A549 (cell line): Measurements from ENCODE around the gene LSM8. TPM values are rescaled to one million over a fixed set of nuclear protein-coding genes. Genes with fewer than 3 reads are reported as not detected.

ENCODE experiments used
- ATAC-seq, 2 experiments: fragments of 200-7000 bp in 1 of 2; fragments of >200 bp in 1 of 2; cut with Nextera tagmentation in 1 of 2; cut with Tn5 transposase in 1 of 2; 3 replicates each; pipeline versions ENCODE4 v1.8.0 to v1.9.1; 2018 to 2020; ENCODE audit warnings: mild to moderate bottlenecking in 1 of 2, moderate library complexity in 1 of 2
- CTCF ChIA-PET: fragments of 300-600 bp; sonication (Branson Sonifier 250); formaldehyde crosslinking; extraction: SDS; loops from one replicate; lab custom pipeline; 2021; ENCODE audit warnings: antibody characterized with exemption, inconsistent platforms; lab: Yijun Ruan, JAX
- POLR2A ChIA-PET: fragments of 350-600 bp; formaldehyde crosslinking; extraction: SDS; loops from one replicate; lab custom pipeline; 2021; ENCODE audit warnings: antibody characterized with exemption, inconsistent platforms; lab: Yijun Ruan, JAX
- DNase-seq, 2 experiments: peaks; one replicate each; pipeline versions ENCODE4 v3.0.0 to v3.0.0-alpha.2; 2011 to 2016; ENCODE audit warnings: low read depth in 1 of 2, low spot score in 1 of 2
- FAIRE-seq: peaks from 2 replicates; lab custom pipeline; 2011; peaks lifted over from hg19 to GRCh38; lab: Jason Lieb, UNC
- H3K27ac ChIP-seq, 2 experiments: fragments of >200 bp; sonication (Bioruptor Twin); formaldehyde crosslinking; 3 replicates each; pipeline ENCODE4 v1.5.1; 2016 to 2017
- H3K4me1 ChIP-seq: fragments of >200 bp; sonication (Bioruptor Twin); formaldehyde crosslinking; 3 replicates; pipeline ENCODE4 v1.6.1; 2016
- H3K4me2 ChIP-seq: fragments of >200 bp; sonication (Bioruptor Twin); formaldehyde crosslinking; 3 replicates; pipeline ENCODE4 v1.6.1; 2016
- H3K4me3 ChIP-seq: fragments of >200 bp; sonication (Bioruptor Twin); formaldehyde crosslinking; 3 replicates; pipeline ENCODE4 v1.5.1; 2016
- H3K9me3 ChIP-seq: fragments of >200 bp; sonication (Bioruptor Twin); formaldehyde crosslinking; 3 replicates; pipeline ENCODE4 v1.6.1; 2016
- BHLHE40 ChIP-seq: IDR thresholded peaks from 2 replicates; pipeline ENCODE4 v1.6.1; 2012; ENCODE audit warnings: low read depth, low read length, inconsistent platforms
- CBX8 ChIP-seq: fragments of 200-600 bp; sonication (generic); IDR thresholded peaks from 2 replicates; pipeline ENCODE4 v1.6.1; 2016
- EHMT2 ChIP-seq: fragments of 200-600 bp; sonication (generic); IDR thresholded peaks from 2 replicates; pipeline ENCODE4 v1.6.1; 2016; ENCODE audit warnings: antibody characterized with exemption, low read depth, mild to moderate bottlenecking, moderate library complexity
- FOSB ChIP-seq: fragments of 250-450 bp; sonication (Bioruptor Pico); IDR thresholded peaks from 2 replicates; pipeline ENCODE4 v1.5.0; 2020; ENCODE audit warnings: mild to moderate bottlenecking, moderate library complexity
- GATA3 ChIP-seq: IDR thresholded peaks from 2 replicates; pipeline ENCODE4 v1.6.1; 2012; ENCODE audit warnings: borderline replicate concordance
- HES2 ChIP-seq: fragments of >200 bp; sonication (Bioruptor Twin); formaldehyde crosslinking; IDR thresholded peaks from 2 replicates; pipeline ENCODE4 v1.6.1; 2016
- HOXA7 ChIP-seq: fragments of 250-450 bp; sonication (Bioruptor Pico); IDR thresholded peaks from 2 replicates; pipeline ENCODE4 v1.5.0; 2020; ENCODE audit warnings: mild to moderate bottlenecking, moderate library complexity
- HOXB13 ChIP-seq: fragments of 250-450 bp; sonication (Bioruptor Pico); IDR thresholded peaks from 2 replicates; pipeline ENCODE4 v1.5.0; 2020; ENCODE audit warnings: low read depth, mild to moderate bottlenecking, moderate library complexity
- JUN ChIP-seq, 2 experiments: fragments of >200 bp; sonication (Bioruptor Twin); formaldehyde crosslinking; IDR thresholded peaks; 2 replicates in 1 of 2; 3 replicates in 1 of 2; pipeline ENCODE4 v1.6.1; 2016 to 2017
- JUNB ChIP-seq: fragments of >200 bp; sonication (Bioruptor Twin); formaldehyde crosslinking; IDR thresholded peaks from 2 replicates; pipeline ENCODE4 v1.6.1; 2016
- KDM1A ChIP-seq: fragments of 200-600 bp; sonication (generic); IDR thresholded peaks from 2 replicates; pipeline ENCODE4 v1.6.1; 2016; ENCODE audit warnings: low read depth, mild to moderate bottlenecking
- MAFK ChIP-seq: fragments of 450-650 bp; IDR thresholded peaks from 2 replicates; pipeline ENCODE4 v1.6.1; 2014; ENCODE audit not compliant: partially characterized antibody
- MAZ ChIP-seq: fragments of 150-350 bp; IDR thresholded peaks from 2 replicates; pipeline ENCODE4 v1.6.1; 2014; ENCODE audit warnings: antibody characterized with exemption, low read depth, low read length, borderline replicate concordance
- MYC ChIP-seq: IDR thresholded peaks from 2 replicates; pipeline ENCODE4 v1.6.1; 2012; ENCODE audit warnings: mild to moderate bottlenecking, inconsistent platforms, low read length, improper control_type of control experiment, borderline replicate concordance
- NFE2L2 ChIP-seq: fragments of 150-350 bp; conservative IDR thresholded peaks from 2 replicates; pipeline ENCODE4 v1.6.1; 2014; ENCODE audit warnings: low read length
- NPAS2 ChIP-seq: fragments of 250-450 bp; sonication (Bioruptor Pico); IDR thresholded peaks from 2 replicates; pipeline ENCODE4 v1.8.0; 2022; ENCODE audit warnings: mild to moderate bottlenecking, moderate library complexity, borderline replicate concordance
- NR3C1 ChIP-seq: fragments of >200 bp; sonication (Bioruptor Twin); formaldehyde crosslinking; IDR thresholded peaks from 3 replicates; pipeline ENCODE4 v1.6.1; 2017
- POLR2A ChIP-seq: IDR thresholded peaks from 2 replicates; pipeline ENCODE4 v1.6.1; 2012; ENCODE audit warnings: mild to moderate bottlenecking, low read length
- POLR2AphosphoS2 ChIP-seq: conservative IDR thresholded peaks from 2 replicates; pipeline ENCODE4 v1.6.1; 2012; ENCODE audit warnings: low read length, improper control_type of control experiment, inconsistent platforms
- RAD21 ChIP-seq, 2 experiments: fragments of >200 bp in 1 of 2; sonication (Bioruptor Twin) in 1 of 2; formaldehyde crosslinking in 1 of 2; IDR thresholded peaks in 1 of 2; conservative IDR thresholded peaks in 1 of 2; 2 replicates in 1 of 2; 3 replicates in 1 of 2; pipeline ENCODE4 v1.6.1; 2012 to 2018; ENCODE audit warnings: inconsistent platforms in 1 of 2
- RCOR1 ChIP-seq: fragments of 150-350 bp; IDR thresholded peaks from 2 replicates; pipeline ENCODE4 v1.6.1; 2014; ENCODE audit warnings: antibody characterized with exemption, low read length, low read depth
- REST ChIP-seq: fragments of 200-600 bp; sonication (generic); IDR thresholded peaks from 2 replicates; pipeline ENCODE4 v1.6.1; 2016; ENCODE audit warnings: antibody characterized with exemption, mild to moderate bottlenecking, moderate library complexity
- RFX5 ChIP-seq: fragments of 450-650 bp; IDR thresholded peaks from 2 replicates; pipeline ENCODE4 v1.7.1; 2014; ENCODE audit warnings: antibody characterized with exemption, mild to moderate bottlenecking, moderate library complexity
- TFCP2L1 ChIP-seq: fragments of 250-450 bp; sonication (Bioruptor Pico); IDR thresholded peaks from 2 replicates; pipeline ENCODE4 v1.5.0; 2021; ENCODE audit warnings: mild to moderate bottlenecking
- TP53 ChIP-seq: fragments of 250-450 bp; sonication (Bioruptor Pico); IDR thresholded peaks from 2 replicates; pipeline ENCODE4 v1.5.0; 2021; ENCODE audit warnings: mild to moderate bottlenecking, moderate library complexity
- ZC3H11A ChIP-seq: fragments of 450-650 bp; IDR thresholded peaks from 2 replicates; pipeline ENCODE4 v1.6.1; 2014; ENCODE audit warnings: antibody characterized with exemption, mild to moderate bottlenecking
- WGBS: methylation state at CpG from one replicate; pipeline ENCODE4 v1.1.6; 2017; ENCODE audit errors: missing lambda C conversion rate; 5-methylcytosine and 5-hydroxymethylcytosine counted together
- polyA plus RNA-seq, 4 experiments: library from polyadenylated mRNA; depleted of rRNA in 3 of 4; stranded (reverse); fragments of >200 nt; fragmentation: RNase III in 1 of 4; extraction: RNeasy Plus Mini Kit Qiagen cat#74134 plus additional on column Dnase treatment in 1 of 4; gene quantifications; 2 replicates in 3 of 4; 3 replicates in 1 of 4; pipeline ENCODE4 v1.2.3, GENCODE V29; 2011 to 2017
- TF ChIP-seq, protein P1 (sequence below): IDR thresholded peaks from 2 replicates; pipeline ENCODE4 v1.6.1; 2012; ENCODE audit warnings: low read depth, borderline replicate concordance
- TF ChIP-seq, protein P2 (sequence below): fragments of >200 bp; sonication (Bioruptor Twin); formaldehyde crosslinking; IDR thresholded peaks from 3 replicates; pipeline ENCODE4 v1.6.1; 2016
- TF ChIP-seq, protein P3 (sequence below): fragments of >200 bp; sonication (Bioruptor Twin); formaldehyde crosslinking; IDR thresholded peaks from 3 replicates; pipeline ENCODE4 v1.5.1; 2016

Gene LSM8
- polyA plus RNA-seq, 2 of the 4 experiments (the other 2 are of a cell fraction) = 63.6 to 142 TPM

DNA sequence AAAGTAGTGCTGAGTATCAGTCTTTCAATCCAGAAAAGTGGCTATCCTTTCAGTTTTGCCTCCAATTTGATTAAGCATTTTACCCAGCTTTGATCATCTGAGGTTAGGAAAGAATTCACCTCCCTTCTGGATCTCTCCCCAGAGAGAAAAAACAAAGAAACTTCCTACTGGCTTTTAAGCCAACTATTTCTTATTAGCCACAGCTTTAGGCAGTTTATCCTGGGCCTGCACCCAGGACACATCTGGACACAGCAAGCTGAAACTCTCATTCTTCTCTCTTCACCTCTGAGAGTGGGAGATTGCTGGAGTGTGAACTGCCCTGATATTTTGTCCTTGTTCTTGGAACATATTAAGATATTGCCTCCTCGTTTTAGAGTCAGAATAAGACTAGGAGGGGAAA lies 43.5 kb upstream of the LSM8 start:
- 0% methylated on average over 1 of the region's 1 CpG for WGBS
- H3K9me3 ChIP-seq = no peaks in the 10 kb centered on the region
- H3K4me3 ChIP-seq = no peak overlapping the region
- POLR2A ChIA-PET = no interaction called here
- no peak for TF ChIP-seq RAD21 (conservative IDR thresholded peaks at IDR 0.05 in 1 of 2, IDR thresholded peaks at IDR 0.05 in 1 of 2)
- TF ChIP-seq RCOR1 = no peak
- TF ChIP-seq NFE2L2 = no peak
- TF ChIP-seq CBX8 = no peak
- no peak for TF ChIP-seq EHMT2
- TF ChIP-seq HES2 = no peak
- TF ChIP-seq, all 56 proteins: peak for 0
- no peak for DNase-seq
- FAIRE-seq = no peak
- no peak for ATAC-seq
- Histone ChIP-seq H3K4me1 (no peaks in the 10 kb centered on the region), H3K27ac (no peak overlapping the region), H3K4me2 (no peak overlapping the region)
- CTCF ChIA-PET = no interaction called here

DNA sequence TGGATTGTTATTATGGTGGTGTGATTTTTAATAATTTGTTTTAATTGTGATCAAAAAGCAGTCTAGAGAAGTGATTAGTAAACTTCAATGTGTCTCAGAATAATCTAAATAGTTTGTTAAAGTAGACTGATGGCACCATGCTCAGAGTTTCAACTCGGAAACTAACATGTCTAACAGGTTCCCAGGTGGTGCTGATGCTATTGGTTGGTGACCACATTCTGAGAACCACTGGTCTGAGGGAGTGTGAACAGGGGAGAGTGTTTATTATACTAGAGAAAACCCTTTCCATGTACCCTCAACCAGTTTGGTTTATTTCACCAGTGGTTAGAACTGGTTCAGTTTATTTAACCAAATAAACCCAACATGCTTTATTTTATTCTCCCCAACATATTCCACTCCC lies 42.0 kb upstream of the LSM8 start:
- DNase-seq (no peak), FAIRE-seq (no peak), ATAC-seq (no peak)
- TF ChIP-seq MAFK (no peak), ZC3H11A (no peak), KDM1A (no peak), MYC (no peak), HES2 (no peak), GATA3 (no peak), POLR2AphosphoS2 (no peak), NPAS2 (CRISPR knock-in tag) (no peak), NR3C1 (no peak), TFCP2L1 (CRISPR knock-in tag) (no peak), JUNB (no peak), TP53 (CRISPR knock-in tag) (no peak), RFX5 (no peak), EHMT2 (no peak), MAZ (no peak), FOSB (CRISPR knock-in tag) (no peak), HOXA7 (CRISPR knock-in tag) (no peak)
- TF ChIP-seq, protein P1, sequence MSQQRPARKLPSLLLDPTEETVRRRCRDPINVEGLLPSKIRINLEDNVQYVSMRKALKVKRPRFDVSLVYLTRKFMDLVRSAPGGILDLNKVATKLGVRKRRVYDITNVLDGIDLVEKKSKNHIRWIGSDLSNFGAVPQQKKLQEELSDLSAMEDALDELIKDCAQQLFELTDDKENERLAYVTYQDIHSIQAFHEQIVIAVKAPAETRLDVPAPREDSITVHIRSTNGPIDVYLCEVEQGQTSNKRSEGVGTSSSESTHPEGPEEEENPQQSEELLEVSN = no peak
- TF ChIP-seq, protein P2, sequence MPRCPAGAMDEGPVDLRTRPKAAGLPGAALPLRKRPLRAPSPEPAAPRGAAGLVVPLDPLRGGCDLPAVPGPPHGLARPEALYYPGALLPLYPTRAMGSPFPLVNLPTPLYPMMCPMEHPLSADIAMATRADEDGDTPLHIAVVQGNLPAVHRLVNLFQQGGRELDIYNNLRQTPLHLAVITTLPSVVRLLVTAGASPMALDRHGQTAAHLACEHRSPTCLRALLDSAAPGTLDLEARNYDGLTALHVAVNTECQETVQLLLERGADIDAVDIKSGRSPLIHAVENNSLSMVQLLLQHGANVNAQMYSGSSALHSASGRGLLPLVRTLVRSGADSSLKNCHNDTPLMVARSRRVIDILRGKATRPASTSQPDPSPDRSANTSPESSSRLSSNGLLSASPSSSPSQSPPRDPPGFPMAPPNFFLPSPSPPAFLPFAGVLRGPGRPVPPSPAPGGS = no peak
- no peak overlapping the region for H3K4me2 ChIP-seq
- H3K27ac ChIP-seq = no peak overlapping the region
- no peaks in the 10 kb centered on the region for H3K9me3 ChIP-seq
- 0% methylated on average over 1 of the region's 1 CpG for WGBS
- no peaks in the 10 kb centered on the region for H3K4me1 ChIP-seq
- ChIA-PET POLR2A (no interaction called here), CTCF (no interaction called here)
- no peak overlapping the region for H3K4me3 ChIP-seq

GRCh38 chr7:118148930-118149329 lies 35.0 kb upstream of the LSM8 start:
- Histone ChIP-seq H3K4me2 (no peak overlapping the region), H3K4me3 (no peak overlapping the region), H3K4me1 (no peaks in the 10 kb centered on the region), H3K9me3 (no peaks in the 10 kb centered on the region), H3K27ac (no peak overlapping the region)
- ChIA-PET CTCF (no interaction called here), POLR2A (no interaction called here)
- ATAC-seq = no peak; a peak in 1 of 6 replicates
- no peak for DNase-seq
- 29% methylated on average over 2 of the region's 2 CpGs for WGBS
- FAIRE-seq = no peak
- TF ChIP-seq REST (no peak), POLR2A (no peak), BHLHE40 (no peak), JUN (IDR thresholded peaks at IDR 0.05) (no peak), GATA3 (no peak), HOXB13 (no peak)
- TF ChIP-seq, protein P3, sequence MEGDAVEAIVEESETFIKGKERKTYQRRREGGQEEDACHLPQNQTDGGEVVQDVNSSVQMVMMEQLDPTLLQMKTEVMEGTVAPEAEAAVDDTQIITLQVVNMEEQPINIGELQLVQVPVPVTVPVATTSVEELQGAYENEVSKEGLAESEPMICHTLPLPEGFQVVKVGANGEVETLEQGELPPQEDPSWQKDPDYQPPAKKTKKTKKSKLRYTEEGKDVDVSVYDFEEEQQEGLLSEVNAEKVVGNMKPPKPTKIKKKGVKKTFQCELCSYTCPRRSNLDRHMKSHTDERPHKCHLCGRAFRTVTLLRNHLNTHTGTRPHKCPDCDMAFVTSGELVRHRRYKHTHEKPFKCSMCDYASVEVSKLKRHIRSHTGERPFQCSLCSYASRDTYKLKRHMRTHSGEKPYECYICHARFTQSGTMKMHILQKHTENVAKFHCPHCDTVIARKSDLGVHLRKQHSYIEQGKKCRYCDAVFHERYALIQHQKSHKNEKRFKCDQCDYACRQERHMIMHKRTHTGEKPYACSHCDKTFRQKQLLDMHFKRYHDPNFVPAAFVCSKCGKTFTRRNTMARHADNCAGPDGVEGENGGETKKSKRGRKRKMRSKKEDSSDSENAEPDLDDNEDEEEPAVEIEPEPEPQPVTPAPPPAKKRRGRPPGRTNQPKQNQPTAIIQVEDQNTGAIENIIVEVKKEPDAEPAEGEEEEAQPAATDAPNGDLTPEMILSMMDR = no peak
